ENCODE data around the gene VAMP2. TPM values are rescaled to one million over a fixed set of nuclear protein-coding genes. Genes with fewer than 3 reads are reported as not detected.

The VAMP2 gene
- total and polyA plus RNA-seq, 4 donors: 4.2 to 25.9 (median 10.2) TPM

DNA sequence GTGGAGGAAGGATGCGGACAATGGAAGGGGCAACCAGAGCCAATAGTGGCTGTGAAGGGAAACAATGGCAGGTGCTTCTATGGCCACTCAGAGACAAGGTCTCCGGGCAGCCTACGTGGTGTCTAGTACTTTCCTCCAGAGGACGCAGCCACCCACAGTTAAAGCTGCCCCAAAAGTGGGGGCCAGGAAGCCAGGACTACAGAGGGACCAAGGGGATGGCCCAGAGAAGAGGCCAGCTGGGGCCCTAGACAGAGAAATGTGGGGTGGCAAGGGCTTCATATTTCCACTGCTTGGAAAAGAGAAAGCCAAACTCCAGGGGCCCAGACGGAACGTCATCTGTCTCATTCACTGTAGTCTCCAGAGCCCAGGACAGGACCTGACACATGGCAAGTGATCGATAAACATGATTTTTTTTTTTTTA is 9.7 kb downstream of the VAMP2 start:
- Histone ChIP-seq H3K27me3 (ENCODE audit: control insufficient read depth in 4 of 4, insufficient read depth in 4 of 4, low read length in 3 of 4) (no peaks in the 10 kb centered on the region), H3K27ac (ENCODE audit: low read depth in 1 of 2, low read length in 2 of 2) (peak overlapping the region; percentile 97 to 99), H3K36me3 (ENCODE audit: control insufficient read depth in 4 of 4, insufficient read depth in 3 of 4, low read depth in 1 of 4, low read length in 3 of 4) (peaks cover 13 to 25% (median 20%) of the 10 kb centered on the region in 4 donors), H3K9ac (ENCODE audit: low read depth in 1 of 2, low read length in 2 of 2) (peak overlapping the region in 1 of 2 donors; percentile 99), H3K4me1 (ENCODE audit: control insufficient read depth in 4 of 4, insufficient read depth in 4 of 4, low read length in 3 of 4) (peaks cover 15 to 50% (median 30%) of the 10 kb centered on the region in 4 donors), H3K9me3 (ENCODE audit: control insufficient read depth in 4 of 4, low read length in 3 of 4) (no peaks in the 10 kb centered on the region), H3K4me3 (ENCODE audit: low read depth in 1 of 3, low read length in 3 of 3) (no peak overlapping the region)
- TF ChIP-seq, protein P1, sequence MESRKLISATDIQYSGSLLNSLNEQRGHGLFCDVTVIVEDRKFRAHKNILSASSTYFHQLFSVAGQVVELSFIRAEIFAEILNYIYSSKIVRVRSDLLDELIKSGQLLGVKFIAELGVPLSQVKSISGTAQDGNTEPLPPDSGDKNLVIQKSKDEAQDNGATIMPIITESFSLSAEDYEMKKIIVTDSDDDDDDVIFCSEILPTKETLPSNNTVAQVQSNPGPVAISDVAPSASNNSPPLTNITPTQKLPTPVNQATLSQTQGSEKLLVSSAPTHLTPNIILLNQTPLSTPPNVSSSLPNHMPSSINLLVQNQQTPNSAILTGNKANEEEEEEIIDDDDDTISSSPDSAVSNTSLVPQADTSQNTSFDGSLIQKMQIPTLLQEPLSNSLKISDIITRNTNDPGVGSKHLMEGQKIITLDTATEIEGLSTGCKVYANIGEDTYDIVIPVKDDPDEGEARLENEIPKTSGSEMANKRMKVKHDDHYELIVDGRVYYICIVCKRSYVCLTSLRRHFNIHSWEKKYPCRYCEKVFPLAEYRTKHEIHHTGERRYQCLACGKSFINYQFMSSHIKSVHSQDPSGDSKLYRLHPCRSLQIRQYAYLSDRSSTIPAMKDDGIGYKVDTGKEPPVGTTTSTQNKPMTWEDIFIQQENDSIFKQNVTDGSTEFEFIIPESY (IDR thresholded peaks at IDR 0.05): no peak
- TF ChIP-seq FOXA1 (IDR thresholded peaks at IDR 0.05) (no peak), FOXA2 (IDR thresholded peaks at IDR 0.05) (no peak), HNF4G (IDR thresholded peaks at IDR 0.05) (no peak), HNF4A (conservative IDR thresholded peaks at IDR 0.05) (no peak), RXRA (IDR thresholded peaks at IDR 0.05) (no peak), YY1 (IDR thresholded peaks at IDR 0.05) (no peak), NR2F2 (IDR thresholded peaks at IDR 0.05) (no peak), GABPA (IDR thresholded peaks at IDR 0.05 in 1 of 2, conservative IDR thresholded peaks at IDR 0.05 in 1 of 2) (no peak), SP1 (IDR thresholded peaks at IDR 0.05) (no peak), JUND (IDR thresholded peaks at IDR 0.05) (no peak), EGR1 (IDR thresholded peaks at IDR 0.05; ENCODE audit: low read depth in 2 of 2) (no peak), RAD21 (IDR thresholded peaks at IDR 0.05) (no peak), TAF1 (conservative IDR thresholded peaks at IDR 0.05) (no peak), MAX (IDR thresholded peaks at IDR 0.05) (no peak), CTCF (IDR thresholded peaks at IDR 0.05; ENCODE audit: low read depth, low read length, missing input control) (no peak)
- TF ChIP-seq, protein P2, sequence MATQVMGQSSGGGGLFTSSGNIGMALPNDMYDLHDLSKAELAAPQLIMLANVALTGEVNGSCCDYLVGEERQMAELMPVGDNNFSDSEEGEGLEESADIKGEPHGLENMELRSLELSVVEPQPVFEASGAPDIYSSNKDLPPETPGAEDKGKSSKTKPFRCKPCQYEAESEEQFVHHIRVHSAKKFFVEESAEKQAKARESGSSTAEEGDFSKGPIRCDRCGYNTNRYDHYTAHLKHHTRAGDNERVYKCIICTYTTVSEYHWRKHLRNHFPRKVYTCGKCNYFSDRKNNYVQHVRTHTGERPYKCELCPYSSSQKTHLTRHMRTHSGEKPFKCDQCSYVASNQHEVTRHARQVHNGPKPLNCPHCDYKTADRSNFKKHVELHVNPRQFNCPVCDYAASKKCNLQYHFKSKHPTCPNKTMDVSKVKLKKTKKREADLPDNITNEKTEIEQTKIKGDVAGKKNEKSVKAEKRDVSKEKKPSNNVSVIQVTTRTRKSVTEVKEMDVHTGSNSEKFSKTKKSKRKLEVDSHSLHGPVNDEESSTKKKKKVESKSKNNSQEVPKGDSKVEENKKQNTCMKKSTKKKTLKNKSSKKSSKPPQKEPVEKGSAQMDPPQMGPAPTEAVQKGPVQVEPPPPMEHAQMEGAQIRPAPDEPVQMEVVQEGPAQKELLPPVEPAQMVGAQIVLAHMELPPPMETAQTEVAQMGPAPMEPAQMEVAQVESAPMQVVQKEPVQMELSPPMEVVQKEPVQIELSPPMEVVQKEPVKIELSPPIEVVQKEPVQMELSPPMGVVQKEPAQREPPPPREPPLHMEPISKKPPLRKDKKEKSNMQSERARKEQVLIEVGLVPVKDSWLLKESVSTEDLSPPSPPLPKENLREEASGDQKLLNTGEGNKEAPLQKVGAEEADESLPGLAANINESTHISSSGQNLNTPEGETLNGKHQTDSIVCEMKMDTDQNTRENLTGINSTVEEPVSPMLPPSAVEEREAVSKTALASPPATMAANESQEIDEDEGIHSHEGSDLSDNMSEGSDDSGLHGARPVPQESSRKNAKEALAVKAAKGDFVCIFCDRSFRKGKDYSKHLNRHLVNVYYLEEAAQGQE (IDR thresholded peaks at IDR 0.05): no peak
- TF ChIP-seq, protein P3, sequence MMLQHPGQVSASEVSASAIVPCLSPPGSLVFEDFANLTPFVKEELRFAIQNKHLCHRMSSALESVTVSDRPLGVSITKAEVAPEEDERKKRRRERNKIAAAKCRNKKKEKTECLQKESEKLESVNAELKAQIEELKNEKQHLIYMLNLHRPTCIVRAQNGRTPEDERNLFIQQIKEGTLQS (IDR thresholded peaks at IDR 0.05): no peak
- DNase-seq (ENCODE audit: low spot score): no peak
- WGBS: 65% methylated on average over 7 of the region's 7 CpGs
